ENCODE data around the gene RAD9A.

RAD9A gene

GRCh38 chr11:67428052-67429001 lies 36.5 kb downstream of the RAD9A start, which contains the start of gene RPS6KB2:
RPS6KB2 (plus strand) TSS chr11:67428494; CDS start chr11:67428546, 52 bp downstream.
- Histone ChIP-seq H3K9me3 (ENCODE audit: control insufficient read depth in 2 of 2, low read length in 2 of 2) (no peaks in the 10 kb centered on the region), H3K36me3 (ENCODE audit: control insufficient read depth in 2 of 2, insufficient read depth in 2 of 2, low read length in 2 of 2) (peaks cover 15 to 19% of the 10 kb centered on the region in 2 donors), H3K27ac (ENCODE audit: low read depth in 2 of 2, low read length in 2 of 2) (peak within 1 kb of the TSS; percentile 83 to 89), H3K4me1 (ENCODE audit: control insufficient read depth in 2 of 2, insufficient read depth in 2 of 2, low read length in 2 of 2) (peaks cover 15 to 16% of the 10 kb centered on the region in 2 donors), H3K27me3 (ENCODE audit: control insufficient read depth in 2 of 2, insufficient read depth in 2 of 2, low read length in 2 of 2) (no peaks in the 10 kb centered on the region), H3K4me3 (ENCODE audit: low read length in 2 of 2) (peak within 1 kb of the TSS; percentile 95 to 99), H3K9ac (ENCODE audit: low read depth in 1 of 2, low read length in 2 of 2) (peak within 1 kb of the TSS; percentile 95 to 98)

GRCh38 chr11:67429038-67429668 lies 37.4 kb downstream of the RAD9A start:
- Histone ChIP-seq H3K9ac (ENCODE audit: low read depth in 1 of 2, low read length in 2 of 2) (peak overlapping the region; percentile 95 to 98), H3K27me3 (ENCODE audit: control insufficient read depth in 2 of 2, insufficient read depth in 2 of 2, low read length in 2 of 2) (no peaks in the 10 kb centered on the region), H3K4me1 (ENCODE audit: control insufficient read depth in 2 of 2, insufficient read depth in 2 of 2, low read length in 2 of 2) (peaks cover 15 to 16% of the 10 kb centered on the region in 2 donors), H3K9me3 (ENCODE audit: control insufficient read depth in 2 of 2, low read length in 2 of 2) (no peaks in the 10 kb centered on the region), H3K27ac (ENCODE audit: low read depth in 2 of 2, low read length in 2 of 2) (peak overlapping the region; percentile 83 to 89), H3K4me3 (ENCODE audit: low read length in 2 of 2) (peak overlapping the region; percentile 95 to 99), H3K36me3 (ENCODE audit: control insufficient read depth in 2 of 2, insufficient read depth in 2 of 2, low read length in 2 of 2) (peaks cover 23 to 27% of the 10 kb centered on the region in 2 donors)

- H3K27ac ChIP-seq (ENCODE audit: low read depth in 2 of 2, low read length in 2 of 2) = no peak overlapping the region
- no peaks in the 10 kb centered on the region for H3K27me3 ChIP-seq (ENCODE audit: control insufficient read depth in 2 of 2, insufficient read depth in 2 of 2, low read length in 2 of 2)
- H3K9ac ChIP-seq (ENCODE audit: low read depth in 1 of 2, low read length in 2 of 2) = no peak overlapping the region
- H3K9me3 ChIP-seq (ENCODE audit: control insufficient read depth in 2 of 2, low read length in 2 of 2) = no peaks in the 10 kb centered on the region
- H3K4me3 ChIP-seq (ENCODE audit: low read length in 2 of 2) = peak overlapping the region in 1 of 2 donors; percentile 99
- peaks cover 27 to 31% of the 10 kb centered on the region in 2 donors for H3K36me3 ChIP-seq (ENCODE audit: control insufficient read depth in 2 of 2, insufficient read depth in 2 of 2, low read length in 2 of 2)
- H3K4me1 ChIP-seq (ENCODE audit: control insufficient read depth in 2 of 2, insufficient read depth in 2 of 2, low read length in 2 of 2) = peaks cover 15 to 16% of the 10 kb centered on the region in 2 donors
Measured at GRCh38 chr11:67429722-67430121, 37.9 kb downstream of the RAD9A start.

GRCh38 chr11:67431346-67432249 lies 39.8 kb downstream of the RAD9A start:
- Histone ChIP-seq H3K36me3 (ENCODE audit: control insufficient read depth in 2 of 2, insufficient read depth in 2 of 2, low read length in 2 of 2) (peaks cover 34 to 35% of the 10 kb centered on the region in 2 donors), H3K9me3 (ENCODE audit: control insufficient read depth in 2 of 2, low read length in 2 of 2) (no peaks in the 10 kb centered on the region), H3K9ac (ENCODE audit: low read depth in 1 of 2, low read length in 2 of 2) (no peak overlapping the region), H3K27me3 (ENCODE audit: control insufficient read depth in 2 of 2, insufficient read depth in 2 of 2, low read length in 2 of 2) (no peaks in the 10 kb centered on the region), H3K27ac (ENCODE audit: low read depth in 2 of 2, low read length in 2 of 2) (no peak overlapping the region), H3K4me3 (ENCODE audit: low read length in 2 of 2) (no peak overlapping the region), H3K4me1 (ENCODE audit: control insufficient read depth in 2 of 2, insufficient read depth in 2 of 2, low read length in 2 of 2) (peaks cover 15 to 18% of the 10 kb centered on the region in 2 donors)

GRCh38 chr11:67432655-67433349 lies 41.0 kb downstream of the RAD9A start:
- H3K9me3 ChIP-seq (ENCODE audit: control insufficient read depth in 2 of 2, low read length in 2 of 2) = no peaks in the 10 kb centered on the region
- no peaks in the 10 kb centered on the region for H3K27me3 ChIP-seq (ENCODE audit: control insufficient read depth in 2 of 2, insufficient read depth in 2 of 2, low read length in 2 of 2)
- no peak overlapping the region for H3K9ac ChIP-seq (ENCODE audit: low read depth in 1 of 2, low read length in 2 of 2)
- peaks cover 11 to 14% of the 10 kb centered on the region in 2 donors for H3K4me1 ChIP-seq (ENCODE audit: control insufficient read depth in 2 of 2, insufficient read depth in 2 of 2, low read length in 2 of 2)
- H3K27ac ChIP-seq (ENCODE audit: low read depth in 2 of 2, low read length in 2 of 2) = no peak overlapping the region
- H3K36me3 ChIP-seq (ENCODE audit: control insufficient read depth in 2 of 2, insufficient read depth in 2 of 2, low read length in 2 of 2) = peaks cover 37 to 38% of the 10 kb centered on the region in 2 donors
- no peak overlapping the region for H3K4me3 ChIP-seq (ENCODE audit: low read length in 2 of 2)

- Histone ChIP-seq H3K4me1 (ENCODE audit: control insufficient read depth in 2 of 2, insufficient read depth in 2 of 2, low read length in 2 of 2) (peaks cover 8 to 12% of the 10 kb centered on the region in 2 donors), H3K9ac (ENCODE audit: low read depth in 1 of 2, low read length in 2 of 2) (no peak overlapping the region), H3K4me3 (ENCODE audit: low read length in 2 of 2) (no peak overlapping the region), H3K27ac (ENCODE audit: low read depth in 2 of 2, low read length in 2 of 2) (no peak overlapping the region), H3K27me3 (ENCODE audit: control insufficient read depth in 2 of 2, insufficient read depth in 2 of 2, low read length in 2 of 2) (no peaks in the 10 kb centered on the region), H3K36me3 (ENCODE audit: control insufficient read depth in 2 of 2, insufficient read depth in 2 of 2, low read length in 2 of 2) (peaks cover 38% of the 10 kb centered on the region in 2 donors), H3K9me3 (ENCODE audit: control insufficient read depth in 2 of 2, low read length in 2 of 2) (no peaks in the 10 kb centered on the region)
Measured at GRCh38 chr11:67433536-67434394, 42.0 kb downstream of the RAD9A start.

GRCh38 chr11:67434395-67434881 lies 42.7 kb downstream of the RAD9A start:
- H3K4me1 ChIP-seq (ENCODE audit: control insufficient read depth in 2 of 2, insufficient read depth in 2 of 2, low read length in 2 of 2) = peaks cover 2 to 9% of the 10 kb centered on the region in 2 donors
- H3K9ac ChIP-seq (ENCODE audit: low read depth in 1 of 2, low read length in 2 of 2) = no peak overlapping the region
- H3K36me3 ChIP-seq (ENCODE audit: control insufficient read depth in 2 of 2, insufficient read depth in 2 of 2, low read length in 2 of 2) = peaks cover 40 to 42% of the 10 kb centered on the region in 2 donors
- H3K27me3 ChIP-seq (ENCODE audit: control insufficient read depth in 2 of 2, insufficient read depth in 2 of 2, low read length in 2 of 2) = no peaks in the 10 kb centered on the region
- no peaks in the 10 kb centered on the region for H3K9me3 ChIP-seq (ENCODE audit: control insufficient read depth in 2 of 2, low read length in 2 of 2)
- no peak overlapping the region for H3K27ac ChIP-seq (ENCODE audit: low read depth in 2 of 2, low read length in 2 of 2)
- H3K4me3 ChIP-seq (ENCODE audit: low read length in 2 of 2) = no peak overlapping the region

GRCh38 chr11:67435031-67435726 lies 43.4 kb downstream of the RAD9A start:
- H3K27me3 ChIP-seq (ENCODE audit: control insufficient read depth in 2 of 2, insufficient read depth in 2 of 2, low read length in 2 of 2) = no peaks in the 10 kb centered on the region
- H3K4me1 ChIP-seq (ENCODE audit: control insufficient read depth in 2 of 2, insufficient read depth in 2 of 2, low read length in 2 of 2) = peaks cover 0 to 13% of the 10 kb centered on the region in 2 donors
- peaks cover 41 to 47% of the 10 kb centered on the region in 2 donors for H3K36me3 ChIP-seq (ENCODE audit: control insufficient read depth in 2 of 2, insufficient read depth in 2 of 2, low read length in 2 of 2)
- peak overlapping the region in 1 of 2 donors; percentile 32 for H3K27ac ChIP-seq (ENCODE audit: low read depth in 2 of 2, low read length in 2 of 2)
- no peak overlapping the region for H3K9ac ChIP-seq (ENCODE audit: low read depth in 1 of 2, low read length in 2 of 2)
- peak overlapping the region in 1 of 2 donors; percentile 1 for H3K4me3 ChIP-seq (ENCODE audit: low read length in 2 of 2)
- H3K9me3 ChIP-seq (ENCODE audit: control insufficient read depth in 2 of 2, low read length in 2 of 2) = no peaks in the 10 kb centered on the region

Measured in mucosa of rectum (tissue), 2 donors.